ENCODE data around the gene PNMT.

Gene PNMT

GRCh38 chr17:39715375-39716072 lies 47.3 kb downstream of the PNMT start:
- no peak for DNase-seq

- DNase-seq = no peak
These were observed 48.0 kb downstream of the PNMT start for GRCh38 chr17:39716073-39716818.

- DNase-seq = no peak
These were observed 48.8 kb downstream of the PNMT start for GRCh38 chr17:39716879-39717536.

- no peak for DNase-seq
These were observed 49.4 kb downstream of the PNMT start for GRCh38 chr17:39717660-39718059.

- no peak for DNase-seq
These were observed 51.5 kb downstream of the PNMT start for GRCh38 chr17:39719563-39720355.
